Coronary artery (tissue), 2 donors: ENCODE results near the gene PSMB7.
A peak's percentile ranks its signal among the peaks of the same experiment; 100 is the strongest.

Experiments
- DNase-seq: peaks from one replicate; pipeline ENCODE4 v3.0.0-alpha.2; 2017; ENCODE audit warnings: low spot score
- H3K27ac ChIP-seq, 2 donors: fragments of 200-600 bp; sonication (generic); one replicate each; pipeline ENCODE4 v1.5.1; 2016 to 2019
- H3K4me3 ChIP-seq: fragments of 200-600 bp; sonication (generic); 2 replicates; pipeline ENCODE4 v1.5.1; 2016; ENCODE audit warnings: mild to moderate bottlenecking, moderate library complexity
- CTCF ChIP-seq: fragments of 200-600 bp; sonication (generic); IDR thresholded peaks from one replicate; pipeline ENCODE4 v1.5.1; 2019; ENCODE audit warnings: antibody characterized with exemption

PSMB7 gene

GRCh38 chr9:124365036-124365435 lies 50.2 kb downstream of the PSMB7 start:
- H3K27ac ChIP-seq, result no peak overlapping the region
- TF ChIP-seq CTCF, result no peak
- H3K4me3 ChIP-seq, result no peak overlapping the region
- no peak for DNase-seq

GRCh38 chr9:124364141-124364540 lies 51.1 kb downstream of the PSMB7 start:
- Histone ChIP-seq H3K4me3 (no peak overlapping the region), H3K27ac (no peak overlapping the region)
- DNase-seq, result no peak
- no peak for TF ChIP-seq CTCF

- no peak overlapping the region for H3K4me3 ChIP-seq
- TF ChIP-seq CTCF, result no peak
- DNase-seq, result no peak
- no peak overlapping the region for H3K27ac ChIP-seq
Measured at GRCh38 chr9:124363326-124364096, 51.7 kb downstream of the PSMB7 start.

GRCh38 chr9:124361128-124361527 lies 54.1 kb downstream of the PSMB7 start:
- no peak for DNase-seq
- no peak overlapping the region for H3K27ac ChIP-seq
- no peak for TF ChIP-seq CTCF
- H3K4me3 ChIP-seq, result no peak overlapping the region

GRCh38 chr9:124359855-124360678 lies 55.2 kb downstream of the PSMB7 start:
- no peak overlapping the region for H3K27ac ChIP-seq
- no peak overlapping the region for H3K4me3 ChIP-seq
- DNase-seq, result no peak
- no peak for TF ChIP-seq CTCF

- Histone ChIP-seq H3K4me3 (no peak overlapping the region), H3K27ac (no peak overlapping the region)
- DNase-seq, result peak; percentile 26
- no peak for TF ChIP-seq CTCF
Measured at GRCh38 chr9:124359426-124359825, 55.8 kb downstream of the PSMB7 start.
